HG03571 (cell line): Measurements from ENCODE around the gene FOXP1.
A peak's percentile ranks its signal among the peaks of the same experiment; 100 is the strongest.
"Not testable (repeated sequence)": the region's sequence is repeated elsewhere in the genome, so short reads cannot be mapped to it uniquely, and the experiment has no call there.

ENCODE experiments used
- ATAC-seq: cut with Tn5 transposase; IDR thresholded peaks from one replicate; pipeline ENCODE4 v1.9.1; 2021; ENCODE audit not compliant: unreplicated experiment

The FOXP1 gene

GRCh38 chr3:71454512-71455403, 128.8 kb downstream of the FOXP1 start:
- ATAC-seq: no peak

GRCh38 chr3:71453822-71454511, 129.6 kb downstream of the FOXP1 start:
- no peak for ATAC-seq

- no peak for ATAC-seq
Measured at GRCh38 chr3:71453319-71453718, 130.2 kb downstream of the FOXP1 start.

GRCh38 chr3:71451812-71452211, 131.7 kb downstream of the FOXP1 start:
- ATAC-seq: no peak

GRCh38 chr3:71451060-71451459, 132.5 kb downstream of the FOXP1 start:
- ATAC-seq: no peak

- ATAC-seq: no peak
Measured at GRCh38 chr3:71450162-71450561, 133.4 kb downstream of the FOXP1 start.

GRCh38 chr3:71447803-71448202, 135.7 kb downstream of the FOXP1 start:
- ATAC-seq: no peak

GRCh38 chr3:71447197-71447596, 136.3 kb downstream of the FOXP1 start:
- no peak for ATAC-seq

GRCh38 chr3:71446734-71447133, 136.8 kb downstream of the FOXP1 start:
- no peak for ATAC-seq

- no peak for ATAC-seq
Measured at GRCh38 chr3:71446260-71446659, 137.3 kb downstream of the FOXP1 start.

- ATAC-seq: no peak
Measured at GRCh38 chr3:71444861-71445259, 138.7 kb downstream of the FOXP1 start.

- peak; percentile 93 for ATAC-seq
Measured at GRCh38 chr3:71444028-71444860, 139.3 kb downstream of the FOXP1 start.

- ATAC-seq: no peak
Measured at GRCh38 chr3:71443332-71443731, 140.2 kb downstream of the FOXP1 start.

GRCh38 chr3:71442652-71443042, 140.9 kb downstream of the FOXP1 start:
- ATAC-seq: no peak

GRCh38 chr3:71441925-71442651, 141.4 kb downstream of the FOXP1 start:
- no peak for ATAC-seq

GRCh38 chr3:71441217-71441924, 142.2 kb downstream of the FOXP1 start:
- ATAC-seq: no peak

GRCh38 chr3:71438904-71439303, 144.6 kb downstream of the FOXP1 start:
- ATAC-seq: no peak

- ATAC-seq: no peak
Measured at GRCh38 chr3:71438071-71438685, 145.3 kb downstream of the FOXP1 start.

GRCh38 chr3:71436337-71436736, 147.2 kb downstream of the FOXP1 start:
- no peak for ATAC-seq

GRCh38 chr3:71435836-71436235, 147.7 kb downstream of the FOXP1 start:
- ATAC-seq: not testable (repeated sequence)
